ENCODE measurements around the gene RAB9A.

DNA sequence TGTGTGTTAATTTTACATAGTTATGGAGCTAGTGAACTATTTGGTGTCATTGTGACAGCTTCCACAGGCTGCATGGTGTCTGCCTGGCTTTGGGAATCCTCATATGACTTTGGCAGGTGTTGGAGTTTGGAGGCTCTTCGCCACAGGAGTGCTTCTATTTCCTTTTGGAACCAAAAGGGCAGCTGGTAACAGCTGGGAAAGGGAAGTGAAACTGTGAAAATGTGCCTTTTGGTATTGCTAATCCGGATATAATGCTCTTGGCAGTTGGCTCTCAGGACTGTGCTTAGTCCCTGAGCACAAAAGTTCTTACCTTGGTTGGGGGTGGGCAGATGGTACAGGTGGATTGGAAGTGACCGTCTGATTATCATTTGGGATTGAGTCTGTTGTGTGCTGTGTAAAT is 63.7 kb downstream of the RAB9A start:
- TF ChIP-seq CTCF (IDR thresholded peaks at IDR 0.05; ENCODE audit: insufficient read depth, low read length) (no peak), SPI1 (IDR thresholded peaks at IDR 0.05; ENCODE audit: borderline replicate concordance, low read depth) (peak; percentile 57; the same call in 1 of the 2 replicates), POLR2AphosphoS5 (IDR thresholded peaks at IDR 0.05; ENCODE audit: low read depth) (no peak)
- TF ChIP-seq, protein P1, sequence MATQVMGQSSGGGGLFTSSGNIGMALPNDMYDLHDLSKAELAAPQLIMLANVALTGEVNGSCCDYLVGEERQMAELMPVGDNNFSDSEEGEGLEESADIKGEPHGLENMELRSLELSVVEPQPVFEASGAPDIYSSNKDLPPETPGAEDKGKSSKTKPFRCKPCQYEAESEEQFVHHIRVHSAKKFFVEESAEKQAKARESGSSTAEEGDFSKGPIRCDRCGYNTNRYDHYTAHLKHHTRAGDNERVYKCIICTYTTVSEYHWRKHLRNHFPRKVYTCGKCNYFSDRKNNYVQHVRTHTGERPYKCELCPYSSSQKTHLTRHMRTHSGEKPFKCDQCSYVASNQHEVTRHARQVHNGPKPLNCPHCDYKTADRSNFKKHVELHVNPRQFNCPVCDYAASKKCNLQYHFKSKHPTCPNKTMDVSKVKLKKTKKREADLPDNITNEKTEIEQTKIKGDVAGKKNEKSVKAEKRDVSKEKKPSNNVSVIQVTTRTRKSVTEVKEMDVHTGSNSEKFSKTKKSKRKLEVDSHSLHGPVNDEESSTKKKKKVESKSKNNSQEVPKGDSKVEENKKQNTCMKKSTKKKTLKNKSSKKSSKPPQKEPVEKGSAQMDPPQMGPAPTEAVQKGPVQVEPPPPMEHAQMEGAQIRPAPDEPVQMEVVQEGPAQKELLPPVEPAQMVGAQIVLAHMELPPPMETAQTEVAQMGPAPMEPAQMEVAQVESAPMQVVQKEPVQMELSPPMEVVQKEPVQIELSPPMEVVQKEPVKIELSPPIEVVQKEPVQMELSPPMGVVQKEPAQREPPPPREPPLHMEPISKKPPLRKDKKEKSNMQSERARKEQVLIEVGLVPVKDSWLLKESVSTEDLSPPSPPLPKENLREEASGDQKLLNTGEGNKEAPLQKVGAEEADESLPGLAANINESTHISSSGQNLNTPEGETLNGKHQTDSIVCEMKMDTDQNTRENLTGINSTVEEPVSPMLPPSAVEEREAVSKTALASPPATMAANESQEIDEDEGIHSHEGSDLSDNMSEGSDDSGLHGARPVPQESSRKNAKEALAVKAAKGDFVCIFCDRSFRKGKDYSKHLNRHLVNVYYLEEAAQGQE (IDR thresholded peaks at IDR 0.05; ENCODE audit: insufficient replicate concordance, low read depth) = no peak

All from HL-60 (cell line).